Mucosa of descending colon (tissue), 3 donors: ENCODE data around the gene TMED5. TPM values are rescaled to one million over a fixed set of nuclear protein-coding genes. Genes with fewer than 3 reads are reported as not detected.

Source experiments
- ATAC-seq: fragments of 200-7000 bp; cut with Tn5 transposase; one replicate; pipeline ENCODE4 v1.9.1; 2020; ENCODE audit warnings: mild to moderate bottlenecking, moderate library complexity
- DNase-seq, 3 donors: peaks; one replicate each; pipeline ENCODE4 v3.0.0-alpha.2; 2020
- H3K36me3 ChIP-seq: fragments of 200-600 bp; one replicate; pipeline ENCODE4 v1.8.0; 2021; ENCODE audit warnings: low read depth, mild to moderate bottlenecking
- H3K4me1 ChIP-seq: fragments of 200-600 bp; one replicate; pipeline ENCODE4 v1.8.0; 2021; ENCODE audit warnings: low read depth, mild to moderate bottlenecking
- H3K4me3 ChIP-seq: fragments of 200-600 bp; one replicate; pipeline ENCODE4 v1.8.0; 2021; ENCODE audit warnings: mild to moderate bottlenecking
- H3K9me3 ChIP-seq: fragments of 200-600 bp; one replicate; pipeline ENCODE4 v1.8.0; 2021; ENCODE audit warnings: mild to moderate bottlenecking
- intact Hi-C, 2 donors: fragments of 100-400 bp; cut with DNase I in 1 of 2; cut with micrococcal nuclease in 1 of 2; formaldehyde crosslinking; loops; one replicate each; pipeline versions ENCODE4 v1.11.0 to v1.11.1; 2022; cut with DNase I, micrococcal nuclease
- total RNA-seq, 3 donors: library from RNA; stranded (reverse); fragmentation: NEBNext Ultra II Directional in 2 of 3; extraction: Animal tissue kit (Norgen Biotek cat#: 25700) in 2 of 3; gene quantifications; one replicate each; pipeline versions ENCODE4 v1.2.1 to v1.2.4, GENCODE V29; 2021 to 2023
- TF ChIP-seq, protein P1 (sequence below): fragments of 200-600 bp; IDR thresholded peaks from one replicate; pipeline ENCODE4 v1.8.0; 2022; ENCODE audit warnings: antibody characterized with exemption, mild to moderate bottlenecking
- donor health status: DM: no; HTN: no; CAD: no; lungs with moderate emphysema.
- donor health status: DM: no; HTN: no; CAD: no.
- donor health status: DM: no; HTN: yes; CAD: no.

The TMED5 gene
- total RNA-seq, 3 donors from 2014 or later: 45.1 to 47.6 (median 45.7) TPM

DNA sequence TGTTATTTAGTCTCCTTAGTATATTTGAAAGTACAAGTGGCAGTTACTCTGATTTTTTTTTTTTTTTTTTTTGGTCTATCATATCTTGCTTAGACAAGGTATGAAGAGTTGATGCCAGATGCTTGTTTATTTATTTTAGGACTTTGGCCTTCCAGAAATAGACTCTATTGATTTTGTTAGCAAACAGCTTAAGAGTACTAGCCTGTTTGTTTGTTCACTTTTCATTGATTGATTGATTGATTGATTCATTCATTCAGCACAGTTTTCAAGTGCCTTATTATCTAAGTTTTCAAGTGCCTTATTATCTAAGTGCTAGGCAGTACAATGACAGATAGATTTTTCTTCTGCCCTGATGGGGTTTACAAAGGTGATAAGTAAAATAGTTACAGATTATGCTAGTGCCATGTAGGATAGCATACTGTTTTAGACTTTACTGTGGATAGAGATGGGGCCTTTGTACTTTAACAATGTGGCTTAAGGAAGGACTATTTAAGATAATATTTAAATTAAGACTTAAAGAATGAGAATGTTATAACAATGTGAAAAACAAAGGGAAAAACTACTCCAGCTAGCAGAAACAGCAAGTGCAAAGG lies 50.6 kb downstream of the TMED5 start:
- Histone ChIP-seq H3K4me1 (peaks cover 7% of the 10 kb centered on the region), H3K36me3 (no peaks in the 10 kb centered on the region), H3K9me3 (no peaks in the 10 kb centered on the region), H3K4me3 (no peak overlapping the region)
- DNase-seq: no peak
- no peak for ATAC-seq
- intact Hi-C loops: no loop called here
- TF ChIP-seq, protein P1, sequence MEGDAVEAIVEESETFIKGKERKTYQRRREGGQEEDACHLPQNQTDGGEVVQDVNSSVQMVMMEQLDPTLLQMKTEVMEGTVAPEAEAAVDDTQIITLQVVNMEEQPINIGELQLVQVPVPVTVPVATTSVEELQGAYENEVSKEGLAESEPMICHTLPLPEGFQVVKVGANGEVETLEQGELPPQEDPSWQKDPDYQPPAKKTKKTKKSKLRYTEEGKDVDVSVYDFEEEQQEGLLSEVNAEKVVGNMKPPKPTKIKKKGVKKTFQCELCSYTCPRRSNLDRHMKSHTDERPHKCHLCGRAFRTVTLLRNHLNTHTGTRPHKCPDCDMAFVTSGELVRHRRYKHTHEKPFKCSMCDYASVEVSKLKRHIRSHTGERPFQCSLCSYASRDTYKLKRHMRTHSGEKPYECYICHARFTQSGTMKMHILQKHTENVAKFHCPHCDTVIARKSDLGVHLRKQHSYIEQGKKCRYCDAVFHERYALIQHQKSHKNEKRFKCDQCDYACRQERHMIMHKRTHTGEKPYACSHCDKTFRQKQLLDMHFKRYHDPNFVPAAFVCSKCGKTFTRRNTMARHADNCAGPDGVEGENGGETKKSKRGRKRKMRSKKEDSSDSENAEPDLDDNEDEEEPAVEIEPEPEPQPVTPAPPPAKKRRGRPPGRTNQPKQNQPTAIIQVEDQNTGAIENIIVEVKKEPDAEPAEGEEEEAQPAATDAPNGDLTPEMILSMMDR: no peak

GRCh38 chr1:93124556-93125355 lies 55.5 kb downstream of the TMED5 start:
- intact Hi-C loops: no loop called here
- H3K4me1 ChIP-seq: peaks cover 3% of the 10 kb centered on the region
- no peak for ATAC-seq
- no peak for DNase-seq
- H3K9me3 ChIP-seq: no peaks in the 10 kb centered on the region
- H3K36me3 ChIP-seq: no peaks in the 10 kb centered on the region
- TF ChIP-seq, protein P1: no peak
- no peak overlapping the region for H3K4me3 ChIP-seq

GRCh38 chr1:93123201-93123783 lies 56.9 kb downstream of the TMED5 start:
- ATAC-seq (peak; percentile 78), DNase-seq (no peak)
- TF ChIP-seq, protein P1: no peak
- H3K36me3 ChIP-seq: no peaks in the 10 kb centered on the region
- no peaks in the 10 kb centered on the region for H3K9me3 ChIP-seq
- intact Hi-C loops: no loop called here
- peaks cover 3% of the 10 kb centered on the region for H3K4me1 ChIP-seq
- H3K4me3 ChIP-seq: no peak overlapping the region

- no peaks in the 10 kb centered on the region for H3K36me3 ChIP-seq
- no peaks in the 10 kb centered on the region for H3K9me3 ChIP-seq
- no peak overlapping the region for H3K4me3 ChIP-seq
- TF ChIP-seq, protein P1: no peak
- intact Hi-C loops: no loop called here
- DNase-seq (no peak), ATAC-seq (no peak)
- peaks cover 3% of the 10 kb centered on the region for H3K4me1 ChIP-seq
These were observed 59.6 kb downstream of the TMED5 start for GRCh38 chr1:93120614-93121013.

- no peak for DNase-seq
- peak; percentile 92 for ATAC-seq
These were observed 65.8 kb downstream of the TMED5 start for GRCh38 chr1:93114391-93114790.

More at GRCh38 chr1:93114391-93114790, 65.8 kb downstream of the TMED5 start:
- no peak overlapping the region for H3K4me3 ChIP-seq
- no peaks in the 10 kb centered on the region for H3K36me3 ChIP-seq
- no peaks in the 10 kb centered on the region for H3K9me3 ChIP-seq
- TF ChIP-seq, protein P1: no peak
- H3K4me1 ChIP-seq: peaks cover 3% of the 10 kb centered on the region
- intact Hi-C loops: no loop called here
